Measurements from ENCODE around the gene PRDM5. TPM values are rescaled to one million over a fixed set of nuclear protein-coding genes. Genes with fewer than 3 reads are reported as not detected.
A peak's percentile ranks its signal among the peaks of the same experiment; 100 is the strongest.
"Not testable (repeated sequence)": the region's sequence is repeated elsewhere in the genome, so short reads cannot be mapped to it uniquely, and the experiment has no call there.

Gene PRDM5
- total and polyA plus RNA-seq, 5 experiments from 2014 or later = 0.74 to 3.8 (median 1.9) TPM

DNA sequence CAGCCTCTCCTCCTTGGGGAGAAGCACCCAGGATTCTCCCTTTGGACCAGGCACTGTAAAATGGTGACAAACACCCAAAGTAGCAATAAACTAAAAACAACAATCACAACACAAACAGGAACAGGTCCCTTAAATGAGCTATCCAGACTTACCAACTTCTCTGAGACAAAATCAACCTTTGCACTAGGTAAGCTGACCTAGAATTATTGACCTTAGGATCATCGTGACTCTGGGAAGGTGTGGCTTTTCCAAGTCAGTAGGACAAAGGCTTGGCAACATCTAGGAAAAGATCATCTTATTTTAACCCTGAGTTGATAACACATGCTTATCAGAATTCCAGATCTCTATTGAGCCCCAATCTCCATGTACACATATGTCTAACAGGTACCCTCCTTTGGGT is 166.7 kb downstream of the PRDM5 start:
- no peak overlapping the region for H3K4me3 Mint-ChIP-seq
- H3K27ac Mint-ChIP-seq = no peak overlapping the region
- DNase-seq (no peak), ATAC-seq (no peak)
- no peaks in the 10 kb centered on the region for H3K27me3 Mint-ChIP-seq
- POLR2A ChIA-PET = no interaction called here
- H3K36me3 Mint-ChIP-seq = peaks cover 4 to 10% (median 5%) of the 10 kb centered on the region in 3 donors
- H3K4me1 Mint-ChIP-seq = no peaks in the 10 kb centered on the region
- H3K9me3 Mint-ChIP-seq = peaks cover 0 to 7% (median 2%) of the 10 kb centered on the region in 9 donors

DNA sequence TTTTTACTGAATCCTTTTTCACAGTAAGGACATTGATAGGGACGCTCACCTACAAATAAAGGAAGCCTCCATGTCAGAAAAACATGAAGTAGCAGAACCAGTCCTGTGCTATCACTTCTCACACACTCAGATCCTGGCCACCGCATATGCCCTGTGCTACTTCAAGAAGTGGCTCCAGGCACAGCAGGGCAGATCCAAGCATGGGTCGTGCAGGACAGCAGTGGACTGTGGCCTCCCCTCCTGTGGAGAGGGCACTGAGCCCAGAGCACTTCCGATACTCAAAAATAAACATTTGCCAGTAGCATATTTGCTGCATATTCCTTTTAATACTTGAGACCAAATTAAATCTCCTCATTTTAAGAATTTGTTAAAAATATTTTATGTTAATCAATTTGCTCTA is 167.9 kb downstream of the PRDM5 start:
- no peak for DNase-seq
- no peak overlapping the region for H3K4me3 Mint-ChIP-seq
- no peaks in the 10 kb centered on the region for H3K27me3 Mint-ChIP-seq
- no peaks in the 10 kb centered on the region for H3K4me1 Mint-ChIP-seq
- no peak for ATAC-seq
- peaks cover 5 to 17% (median 13%) of the 10 kb centered on the region in 3 donors for H3K36me3 Mint-ChIP-seq
- POLR2A ChIA-PET = no interaction called here
- no peak overlapping the region for H3K27ac Mint-ChIP-seq
- peaks cover 0 to 14% (median 6%) of the 10 kb centered on the region in 9 donors for H3K9me3 Mint-ChIP-seq

DNA sequence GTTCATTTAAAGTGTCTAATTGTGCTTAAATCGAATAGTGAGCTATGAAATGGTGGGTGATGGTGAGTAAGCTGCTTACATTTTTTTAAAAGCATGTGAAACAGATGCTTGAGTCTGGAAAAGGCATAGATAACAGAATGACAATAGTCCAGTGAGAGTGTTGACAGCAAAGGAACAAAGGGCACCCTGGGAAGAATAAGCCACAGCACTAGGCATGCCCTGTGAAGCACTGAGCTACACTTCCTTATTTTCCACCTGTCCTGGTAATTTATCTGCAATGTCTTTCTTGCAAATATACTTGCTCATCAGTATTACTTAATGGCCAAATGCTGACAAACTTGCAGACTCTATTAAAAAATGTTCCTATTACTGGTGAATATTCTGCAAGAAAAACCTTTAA is 168.7 kb downstream of the PRDM5 start:
- ATAC-seq (no peak), DNase-seq (no peak)
- POLR2A ChIA-PET = no interaction called here
- Mint-ChIP-seq H3K27me3 (no peaks in the 10 kb centered on the region), H3K9me3 (peaks cover 0 to 16% (median 9%) of the 10 kb centered on the region in 9 donors), H3K36me3 (peaks cover 7 to 17% (median 13%) of the 10 kb centered on the region in 3 donors), H3K4me3 (no peak overlapping the region), H3K4me1 (peaks cover 2 to 6% (median 4%) of the 10 kb centered on the region in 4 donors), H3K27ac (no peak overlapping the region)

DNA sequence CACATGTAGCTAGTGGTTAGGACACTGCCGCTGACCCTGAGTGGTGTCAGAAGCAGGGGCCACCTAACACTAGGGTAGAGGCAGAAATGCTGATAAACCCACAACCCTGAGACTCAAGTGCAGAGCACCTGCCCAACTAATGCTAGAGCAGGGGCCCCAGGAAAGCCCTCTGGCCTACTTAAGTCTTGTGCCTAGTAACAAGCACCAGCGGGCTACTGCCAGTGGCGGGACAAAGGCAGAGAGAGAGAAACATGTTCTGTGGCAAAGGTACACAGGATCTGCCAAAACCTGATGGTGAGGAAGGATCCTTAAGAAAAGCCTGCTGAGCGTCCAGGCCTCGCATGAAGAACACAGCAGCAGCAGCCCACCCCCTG is 172.4 kb downstream of the PRDM5 start:
- Mint-ChIP-seq H3K27ac (no peak overlapping the region), H3K9me3 (peaks cover 0 to 22% (median 10%) of the 10 kb centered on the region in 9 donors), H3K27me3 (no peaks in the 10 kb centered on the region), H3K36me3 (peaks cover 7 to 17% (median 13%) of the 10 kb centered on the region in 3 donors), H3K4me3 (no peak overlapping the region), H3K4me1 (peaks cover 3 to 17% (median 7%) of the 10 kb centered on the region in 4 donors)
- ATAC-seq = no peak
- no peak for DNase-seq
- POLR2A ChIA-PET = no interaction called here

DNA sequence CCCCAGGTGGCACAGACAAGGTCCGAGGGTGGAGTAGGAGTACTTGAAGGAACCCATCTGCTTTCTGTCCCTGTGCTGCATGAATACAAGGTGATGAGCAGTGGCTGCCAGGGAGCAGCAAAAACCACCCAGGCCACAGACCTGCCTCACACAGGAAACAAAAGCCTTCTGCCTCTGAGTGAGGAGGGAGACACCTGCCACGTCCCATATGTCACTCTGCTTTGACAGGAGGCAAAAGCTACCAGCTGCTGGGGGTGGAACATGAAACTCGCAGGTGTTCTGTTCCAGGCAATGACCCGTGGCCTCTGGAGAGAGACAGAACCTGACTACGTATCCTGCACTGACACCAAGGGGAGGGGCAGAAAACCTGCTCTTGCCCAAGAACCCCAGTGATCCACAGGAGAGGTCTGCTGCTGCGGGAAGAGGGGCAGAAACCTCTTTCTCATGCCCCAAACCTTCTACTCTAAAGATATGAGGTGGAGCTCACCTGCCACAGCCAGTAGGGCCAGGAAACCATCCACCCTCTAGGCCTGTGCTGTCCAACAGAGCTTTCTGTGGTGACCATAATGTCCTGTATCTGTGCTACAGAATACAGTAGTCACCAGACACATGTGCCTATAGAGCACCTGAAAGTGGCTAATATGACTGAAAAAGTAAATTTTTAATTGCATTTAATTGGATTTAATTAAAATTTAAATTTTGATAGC is 172.9 kb downstream of the PRDM5 start:
- POLR2A ChIA-PET = no interaction called here
- no peak overlapping the region for H3K4me3 Mint-ChIP-seq
- peak in 4 of 10 donors; percentile 9 to 23 (median 16) for DNase-seq
- H3K4me1 Mint-ChIP-seq = peaks cover 3 to 17% (median 7%) of the 10 kb centered on the region in 4 donors
- H3K27me3 Mint-ChIP-seq = no peaks in the 10 kb centered on the region
- peak in 1 of 2 donors; percentile 72 for ATAC-seq
- peaks cover 7 to 17% (median 13%) of the 10 kb centered on the region in 3 donors for H3K36me3 Mint-ChIP-seq
- peak overlapping the region in 2 of 10 donors; percentile 9 to 43 for H3K27ac Mint-ChIP-seq
- H3K9me3 Mint-ChIP-seq = peaks cover 0 to 22% (median 10%) of the 10 kb centered on the region in 9 donors

DNA sequence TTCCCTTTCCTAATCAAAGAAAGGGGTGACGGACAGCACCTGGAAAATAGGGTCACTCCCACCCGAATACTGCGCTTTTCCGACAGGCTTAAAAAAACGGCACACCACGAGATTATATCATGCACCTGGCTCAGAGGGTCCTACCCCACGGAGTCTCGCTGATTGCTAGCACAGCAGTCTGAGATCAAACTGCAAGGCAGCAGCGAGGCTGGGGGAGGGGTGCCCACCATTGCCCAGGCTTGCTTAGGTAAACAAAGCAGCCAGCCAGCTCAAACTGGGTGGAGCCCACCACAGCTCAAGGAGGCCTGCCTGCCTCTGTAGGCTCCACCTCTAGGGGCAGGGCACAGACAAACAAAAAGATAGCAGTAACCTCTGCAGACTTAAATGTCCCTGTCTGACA is 180.9 kb downstream of the PRDM5 start:
- H3K4me1 Mint-ChIP-seq, POLR2A ChIA-PET, H3K27ac Mint-ChIP-seq, H3K9me3 Mint-ChIP-seq, H3K36me3 Mint-ChIP-seq, DNase-seq, ATAC-seq, H3K4me3 Mint-ChIP-seq, H3K27me3 Mint-ChIP-seq: not testable (repeated sequence)

DNA sequence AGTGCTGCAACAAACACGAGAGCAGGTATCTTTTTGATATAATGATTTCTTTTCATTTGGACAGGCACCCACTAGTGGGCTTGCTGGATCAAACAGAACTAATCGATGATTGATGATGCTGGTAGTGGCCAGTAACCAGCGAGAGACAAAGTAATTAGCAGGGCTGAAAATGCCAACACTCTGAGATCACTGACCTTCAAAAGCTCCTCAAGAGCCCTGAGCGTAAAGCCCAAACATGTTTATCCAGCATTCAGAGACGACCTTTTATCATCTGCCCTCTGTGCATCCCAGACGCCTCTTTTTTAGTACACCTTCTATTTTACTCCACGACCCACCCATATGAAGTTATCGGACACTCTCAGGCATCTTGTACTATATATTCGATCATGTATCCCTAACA is 186.2 kb downstream of the PRDM5 start:
- no peak for DNase-seq
- Mint-ChIP-seq H3K27ac (no peak overlapping the region), H3K4me3 (no peak overlapping the region), H3K36me3 (peaks cover 0 to 4% (median 2%) of the 10 kb centered on the region in 3 donors), H3K9me3 (peaks cover 0 to 5% (median 0%) of the 10 kb centered on the region in 9 donors), H3K4me1 (peaks cover 0 to 2% (median 0%) of the 10 kb centered on the region in 4 donors), H3K27me3 (peaks cover 0 to 4% (median 0%) of the 10 kb centered on the region in 5 donors)
- POLR2A ChIA-PET = no interaction called here
- ATAC-seq = no peak

DNA sequence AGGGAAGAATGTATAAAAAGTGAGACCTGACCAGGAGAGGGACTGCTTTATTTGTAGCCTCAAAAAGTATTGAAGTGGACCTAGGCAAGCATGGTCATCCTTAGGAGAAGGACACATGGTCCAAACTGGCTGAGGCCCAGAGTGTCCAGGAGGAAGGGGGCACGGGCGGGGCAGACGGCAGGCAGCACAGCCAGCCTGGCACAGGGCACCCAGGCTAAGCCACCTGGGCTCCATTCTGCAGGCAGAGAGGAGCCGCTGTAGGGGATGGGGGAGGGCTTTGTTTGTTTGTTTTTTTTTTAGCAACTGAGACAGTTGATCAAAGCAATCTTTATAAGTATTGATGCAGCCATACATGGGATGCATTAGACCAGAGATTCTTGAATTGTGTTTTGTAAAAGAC is 188.6 kb downstream of the PRDM5 start:
- POLR2A ChIA-PET = no interaction called here
- H3K27ac Mint-ChIP-seq = no peak overlapping the region
- no peak for ATAC-seq

DNA sequence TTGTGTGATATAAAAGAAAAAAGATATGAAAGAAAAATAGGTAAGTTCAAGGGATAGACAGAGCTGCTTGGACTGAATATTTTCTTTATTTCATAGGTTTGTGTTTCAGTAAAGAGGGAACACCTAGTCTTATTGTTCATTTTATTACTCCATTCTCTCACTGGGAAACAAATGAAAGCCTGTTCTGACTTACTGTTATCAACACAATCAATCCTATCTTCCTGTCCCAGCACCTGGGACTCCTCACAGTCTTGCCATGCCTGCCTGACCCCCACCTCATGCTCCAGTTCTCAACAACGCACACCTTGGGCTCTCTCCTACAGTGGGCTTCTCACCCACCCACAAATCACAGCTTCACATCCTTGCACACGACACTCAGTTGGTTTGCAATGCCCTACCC is 189.5 kb downstream of the PRDM5 start:
- Mint-ChIP-seq H3K9me3 (no peaks in the 10 kb centered on the region), H3K36me3 (peaks cover 0 to 2% (median 0%) of the 10 kb centered on the region in 3 donors), H3K4me3 (no peak overlapping the region), H3K27me3 (peaks cover 0 to 1% (median 0%) of the 10 kb centered on the region in 5 donors), H3K27ac (no peak overlapping the region), H3K4me1 (no peaks in the 10 kb centered on the region)
- no peak for DNase-seq
- POLR2A ChIA-PET = no interaction called here
- ATAC-seq = no peak

More for the DNA sequence above, 188.6 kb downstream of the PRDM5 start:
- Mint-ChIP-seq H3K4me1 (no peaks in the 10 kb centered on the region), H3K36me3 (peaks cover 0 to 2% (median 0%) of the 10 kb centered on the region in 3 donors), H3K27me3 (peaks cover 0 to 1% (median 0%) of the 10 kb centered on the region in 5 donors), H3K4me3 (no peak overlapping the region), H3K9me3 (no peaks in the 10 kb centered on the region)
- DNase-seq = no peak

DNA sequence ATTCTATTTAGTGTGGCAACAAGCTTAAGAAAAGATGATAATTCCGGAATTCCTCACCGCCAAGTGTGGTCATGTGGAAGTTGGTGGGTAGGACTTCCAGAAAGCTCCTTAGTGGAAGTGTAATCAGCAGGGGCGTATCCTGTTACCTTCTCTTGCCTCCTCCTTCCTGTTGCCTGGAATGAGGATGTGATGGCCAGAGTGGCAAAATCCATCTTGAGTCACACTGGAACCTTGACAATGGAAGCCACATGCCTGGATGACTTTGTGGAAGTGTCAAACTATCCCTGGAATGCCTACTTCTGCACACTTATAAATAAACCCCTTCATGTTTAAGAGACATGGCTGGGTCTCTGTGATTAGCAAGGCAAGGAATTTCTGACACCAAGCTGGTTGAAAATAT is 191.0 kb downstream of the PRDM5 start:
- Mint-ChIP-seq H3K27ac (no peak overlapping the region), H3K4me1 (no peaks in the 10 kb centered on the region), H3K36me3 (peaks cover 0 to 2% (median 0%) of the 10 kb centered on the region in 3 donors), H3K9me3 (no peaks in the 10 kb centered on the region), H3K27me3 (peaks cover 0 to 1% (median 0%) of the 10 kb centered on the region in 5 donors), H3K4me3 (no peak overlapping the region)
- DNase-seq (no peak), ATAC-seq (no peak)
- POLR2A ChIA-PET = no interaction called here

DNA sequence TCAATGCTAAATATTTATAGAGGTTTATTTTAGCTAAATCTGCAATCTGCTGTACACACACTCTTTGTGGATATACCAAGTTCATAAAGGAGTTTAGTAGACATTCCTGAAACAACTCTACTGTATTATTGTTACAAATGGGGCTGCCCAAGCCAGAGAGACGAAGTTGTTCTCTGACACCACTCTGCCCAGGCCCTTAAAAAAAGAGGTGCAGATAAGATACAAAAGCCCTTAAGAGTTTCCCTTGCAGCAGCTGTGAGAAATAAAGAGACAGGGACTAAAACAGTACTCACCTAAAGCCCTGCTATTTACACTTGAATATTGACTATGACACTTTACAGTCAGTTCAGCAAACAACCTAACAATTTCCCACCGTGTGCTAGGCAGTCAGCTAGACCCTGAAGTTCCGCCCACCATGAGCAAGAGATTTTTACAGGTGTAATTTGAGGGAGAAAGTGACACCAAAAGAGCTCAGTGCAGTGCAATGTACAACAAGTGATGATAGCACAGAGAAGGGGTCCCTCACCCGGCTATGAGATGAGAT is 191.7 kb downstream of the PRDM5 start:
- Mint-ChIP-seq H3K27ac (no peak overlapping the region), H3K36me3 (peaks cover 0 to 2% (median 0%) of the 10 kb centered on the region in 3 donors), H3K9me3 (no peaks in the 10 kb centered on the region), H3K27me3 (peaks cover 0 to 1% (median 0%) of the 10 kb centered on the region in 5 donors), H3K4me1 (no peaks in the 10 kb centered on the region), H3K4me3 (no peak overlapping the region)
- DNase-seq = no peak
- POLR2A ChIA-PET = no interaction called here
- ATAC-seq = no peak

DNA sequence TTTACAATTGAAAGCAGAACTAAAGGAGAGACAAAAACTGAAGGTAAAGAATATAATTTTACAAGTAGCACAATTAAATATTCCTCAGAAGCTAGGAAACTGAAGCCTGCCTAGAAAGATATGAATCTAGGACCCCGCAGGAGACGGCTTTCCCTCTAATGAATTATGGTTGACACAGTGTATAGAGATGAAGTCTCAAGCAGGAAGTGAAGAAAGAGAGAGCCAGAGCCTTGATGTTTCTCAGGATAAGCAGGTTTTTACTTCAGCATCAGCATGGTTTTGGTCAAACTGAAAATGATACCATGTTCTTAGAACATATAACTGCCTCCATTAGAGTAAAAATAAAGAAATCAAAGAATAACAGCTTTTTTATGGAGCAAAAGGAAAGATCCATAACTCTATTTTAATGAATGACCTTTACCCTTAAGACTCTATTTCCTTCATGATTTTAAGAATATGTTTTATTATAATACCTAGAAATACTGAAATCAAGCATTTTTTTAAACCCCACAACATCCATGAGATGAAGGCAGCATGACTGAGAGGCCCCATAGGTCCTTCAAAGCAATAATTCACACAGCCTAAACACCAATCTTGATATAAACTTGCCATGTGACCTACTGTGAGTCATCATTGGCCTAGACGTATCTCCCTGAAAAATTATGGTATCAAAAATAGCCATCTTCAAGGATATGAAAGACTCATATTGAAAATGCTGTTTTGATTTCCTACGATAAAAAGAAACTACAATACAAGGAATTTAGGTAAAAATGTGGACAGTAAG is 193.4 kb downstream of the PRDM5 start:
- peaks cover 0 to 1% (median 0%) of the 10 kb centered on the region in 5 donors for H3K27me3 Mint-ChIP-seq
- H3K4me3 Mint-ChIP-seq = no peak overlapping the region
- peaks cover 0 to 2% (median 0%) of the 10 kb centered on the region in 3 donors for H3K36me3 Mint-ChIP-seq
- no peaks in the 10 kb centered on the region for H3K4me1 Mint-ChIP-seq
- H3K27ac Mint-ChIP-seq = no peak overlapping the region
- H3K9me3 Mint-ChIP-seq = no peaks in the 10 kb centered on the region
- DNase-seq (no peak), ATAC-seq (no peak)
- POLR2A ChIA-PET = no interaction called here
